DMS153 treated with DMSO at 0.1 percent for 48 hours (cell line): ENCODE results near the gene EPS15.
"Not testable (repeated sequence)": the region's sequence is repeated elsewhere in the genome, so short reads cannot be mapped to it uniquely, and the experiment has no call there.

ENCODE experiments used
- DNase-seq: peaks from one replicate; lab custom pipeline; 2025; ENCODE audit not compliant: unreplicated experiment; lab: John Stamatoyannopoulos, UW

EPS15 gene

GRCh38 chr1:51474832-51475620, 44.0 kb downstream of the EPS15 start:
- DNase-seq = not testable (repeated sequence)

GRCh38 chr1:51473331-51474115, 45.5 kb downstream of the EPS15 start:
- no peak for DNase-seq

- no peak for DNase-seq
These were observed 46.7 kb downstream of the EPS15 start for GRCh38 chr1:51472359-51472758.

- DNase-seq = no peak
These were observed 49.5 kb downstream of the EPS15 start for GRCh38 chr1:51469518-51469917.

- no peak for DNase-seq
These were observed 54.2 kb downstream of the EPS15 start for GRCh38 chr1:51464828-51465227.

GRCh38 chr1:51463561-51463960, 55.5 kb downstream of the EPS15 start:
- no peak for DNase-seq

GRCh38 chr1:51462289-51462688, 56.8 kb downstream of the EPS15 start:
- not testable (repeated sequence) for DNase-seq

GRCh38 chr1:51454554-51454953, 64.5 kb downstream of the EPS15 start:
- no peak for DNase-seq

GRCh38 chr1:51453010-51453409, 66.1 kb downstream of the EPS15 start:
- no peak for DNase-seq

GRCh38 chr1:51448844-51449454, 70.1 kb downstream of the EPS15 start:
- DNase-seq = not testable (repeated sequence)

- DNase-seq = no peak
These were observed 73.5 kb downstream of the EPS15 start for GRCh38 chr1:51445351-51446090.

- no peak for DNase-seq
These were observed 74.4 kb downstream of the EPS15 start for GRCh38 chr1:51444534-51445192.

- DNase-seq = no peak
These were observed 75.0 kb downstream of the EPS15 start for GRCh38 chr1:51444096-51444495.

- DNase-seq = no peak
These were observed 75.5 kb downstream of the EPS15 start for GRCh38 chr1:51443555-51443954.

GRCh38 chr1:51442616-51443015, 76.5 kb downstream of the EPS15 start:
- DNase-seq = no peak

GRCh38 chr1:51442198-51442597, 76.9 kb downstream of the EPS15 start:
- DNase-seq = no peak

- no peak for DNase-seq
These were observed 79.2 kb downstream of the EPS15 start for GRCh38 chr1:51439895-51440294.

- no peak for DNase-seq
These were observed 80.0 kb downstream of the EPS15 start for GRCh38 chr1:51439053-51439452.

- not testable (repeated sequence) for DNase-seq
These were observed 81.7 kb downstream of the EPS15 start for GRCh38 chr1:51437391-51437790.

- DNase-seq = no peak
These were observed 83.2 kb downstream of the EPS15 start for GRCh38 chr1:51435878-51436277.
